ENCODE measurements around the gene DOC2B.

GRCh38 chr17:185445-186138 is 4.1 kb upstream of the DOC2B start:
- TF ChIP-seq POLR2A (IDR thresholded peaks at IDR 0.05) (no peak), CTCF (IDR thresholded peaks at IDR 0.05) (no peak)

All from thyroid gland (tissue), 4 donors.